Measurements from ENCODE around the gene SPOCK3.
"Not testable (repeated sequence)": the region's sequence is repeated elsewhere in the genome, so short reads cannot be mapped to it uniquely, and the experiment has no call there.

SPOCK3 gene

GRCh38 chr4:166737430-166737829, 496.9 kb downstream of the SPOCK3 start:
- H3K27me3 Mint-ChIP-seq (ENCODE audit: low read depth): no peaks in the 10 kb centered on the region
- H3K36me3 Mint-ChIP-seq (ENCODE audit: low read depth): no peaks in the 10 kb centered on the region
- no peak for DNase-seq (ENCODE audit: low spot score)
- no peak overlapping the region for H3K27ac Mint-ChIP-seq
- H3K4me3 Mint-ChIP-seq: no peak overlapping the region
- peaks cover 4% of the 10 kb centered on the region for H3K9me3 Mint-ChIP-seq
- no peaks in the 10 kb centered on the region for H3K4me1 Mint-ChIP-seq (ENCODE audit: low read depth)

- Mint-ChIP-seq H3K27me3 (ENCODE audit: low read depth) (no peaks in the 10 kb centered on the region), H3K4me1 (ENCODE audit: low read depth) (no peaks in the 10 kb centered on the region), H3K36me3 (ENCODE audit: low read depth) (no peaks in the 10 kb centered on the region), H3K27ac (no peak overlapping the region), H3K9me3 (peaks cover 4% of the 10 kb centered on the region), H3K4me3 (no peak overlapping the region)
- no peak for DNase-seq (ENCODE audit: low spot score)
Observed at GRCh38 chr4:166735553-166735952, 498.7 kb downstream of the SPOCK3 start.

- Mint-ChIP-seq H3K4me3 (no peak overlapping the region), H3K27me3 (ENCODE audit: low read depth) (no peaks in the 10 kb centered on the region), H3K27ac (no peak overlapping the region), H3K36me3 (ENCODE audit: low read depth) (no peaks in the 10 kb centered on the region), H3K9me3 (peaks cover 4% of the 10 kb centered on the region), H3K4me1 (ENCODE audit: low read depth) (no peaks in the 10 kb centered on the region)
- DNase-seq (ENCODE audit: low spot score): no peak
Observed at GRCh38 chr4:166734797-166735196, 499.5 kb downstream of the SPOCK3 start.

- Mint-ChIP-seq H3K4me3 (no peak overlapping the region), H3K9me3 (peaks cover 4% of the 10 kb centered on the region), H3K27me3 (ENCODE audit: low read depth) (no peaks in the 10 kb centered on the region), H3K4me1 (ENCODE audit: low read depth) (no peaks in the 10 kb centered on the region), H3K27ac (no peak overlapping the region), H3K36me3 (ENCODE audit: low read depth) (no peaks in the 10 kb centered on the region)
- no peak for DNase-seq (ENCODE audit: low spot score)
Observed at GRCh38 chr4:166733686-166734085, 500.6 kb downstream of the SPOCK3 start.

GRCh38 chr4:166726832-166727231, 507.5 kb downstream of the SPOCK3 start:
- Mint-ChIP-seq H3K4me3 (no peak overlapping the region), H3K36me3 (ENCODE audit: low read depth) (no peaks in the 10 kb centered on the region), H3K27me3 (ENCODE audit: low read depth) (no peaks in the 10 kb centered on the region), H3K4me1 (ENCODE audit: low read depth) (no peaks in the 10 kb centered on the region), H3K27ac (no peak overlapping the region), H3K9me3 (peaks cover 10% of the 10 kb centered on the region)
- no peak for DNase-seq (ENCODE audit: low spot score)

GRCh38 chr4:166724369-166724768, 509.9 kb downstream of the SPOCK3 start:
- Mint-ChIP-seq H3K9me3 (peaks cover 18% of the 10 kb centered on the region), H3K4me1 (ENCODE audit: low read depth) (no peaks in the 10 kb centered on the region), H3K27me3 (ENCODE audit: low read depth) (no peaks in the 10 kb centered on the region), H3K27ac (no peak overlapping the region), H3K36me3 (ENCODE audit: low read depth) (no peaks in the 10 kb centered on the region), H3K4me3 (no peak overlapping the region)
- no peak for DNase-seq (ENCODE audit: low spot score)

GRCh38 chr4:166723532-166724140, 510.7 kb downstream of the SPOCK3 start:
- no peaks in the 10 kb centered on the region for H3K4me1 Mint-ChIP-seq (ENCODE audit: low read depth)

GRCh38 chr4:166715748-166716713, 518.3 kb downstream of the SPOCK3 start:
- not testable (repeated sequence) for H3K27me3 Mint-ChIP-seq (ENCODE audit: low read depth); H3K4me1 Mint-ChIP-seq (ENCODE audit: low read depth); H3K36me3 Mint-ChIP-seq (ENCODE audit: low read depth); DNase-seq (ENCODE audit: low spot score); H3K4me3 Mint-ChIP-seq; H3K27ac Mint-ChIP-seq
- peaks cover 32% of the 10 kb centered on the region for H3K9me3 Mint-ChIP-seq

More at GRCh38 chr4:166723532-166724140, 510.7 kb downstream of the SPOCK3 start:
- DNase-seq (ENCODE audit: low spot score): no peak
- H3K4me3 Mint-ChIP-seq: no peak overlapping the region
- no peaks in the 10 kb centered on the region for H3K27me3 Mint-ChIP-seq (ENCODE audit: low read depth)
- peaks cover 18% of the 10 kb centered on the region for H3K9me3 Mint-ChIP-seq
- H3K27ac Mint-ChIP-seq: no peak overlapping the region
- H3K36me3 Mint-ChIP-seq (ENCODE audit: low read depth): no peaks in the 10 kb centered on the region

- no peaks in the 10 kb centered on the region for H3K36me3 Mint-ChIP-seq (ENCODE audit: low read depth)
- H3K4me3 Mint-ChIP-seq: no peak overlapping the region
- no peaks in the 10 kb centered on the region for H3K27me3 Mint-ChIP-seq (ENCODE audit: low read depth)
- no peak overlapping the region for H3K27ac Mint-ChIP-seq
- H3K4me1 Mint-ChIP-seq (ENCODE audit: low read depth): no peaks in the 10 kb centered on the region
- H3K9me3 Mint-ChIP-seq: peaks cover 21% of the 10 kb centered on the region
- DNase-seq (ENCODE audit: low spot score): no peak
Observed at GRCh38 chr4:166700592-166700991, 533.7 kb downstream of the SPOCK3 start.

GRCh38 chr4:166688835-166689234, 545.5 kb downstream of the SPOCK3 start:
- Mint-ChIP-seq H3K27me3 (ENCODE audit: low read depth) (no peaks in the 10 kb centered on the region), H3K4me1 (ENCODE audit: low read depth) (no peaks in the 10 kb centered on the region), H3K9me3 (no peaks in the 10 kb centered on the region), H3K27ac (no peak overlapping the region), H3K4me3 (no peak overlapping the region), H3K36me3 (ENCODE audit: low read depth) (no peaks in the 10 kb centered on the region)
- DNase-seq (ENCODE audit: low spot score): no peak

- Mint-ChIP-seq H3K27me3 (ENCODE audit: low read depth) (no peaks in the 10 kb centered on the region), H3K36me3 (ENCODE audit: low read depth) (no peaks in the 10 kb centered on the region), H3K4me1 (ENCODE audit: low read depth) (no peaks in the 10 kb centered on the region), H3K4me3 (no peak overlapping the region), H3K9me3 (no peaks in the 10 kb centered on the region), H3K27ac (no peak overlapping the region)
- DNase-seq (ENCODE audit: low spot score): no peak
Observed at GRCh38 chr4:166687828-166688227, 546.5 kb downstream of the SPOCK3 start.
